ENCODE data around the gene DOCK1.

DNA sequence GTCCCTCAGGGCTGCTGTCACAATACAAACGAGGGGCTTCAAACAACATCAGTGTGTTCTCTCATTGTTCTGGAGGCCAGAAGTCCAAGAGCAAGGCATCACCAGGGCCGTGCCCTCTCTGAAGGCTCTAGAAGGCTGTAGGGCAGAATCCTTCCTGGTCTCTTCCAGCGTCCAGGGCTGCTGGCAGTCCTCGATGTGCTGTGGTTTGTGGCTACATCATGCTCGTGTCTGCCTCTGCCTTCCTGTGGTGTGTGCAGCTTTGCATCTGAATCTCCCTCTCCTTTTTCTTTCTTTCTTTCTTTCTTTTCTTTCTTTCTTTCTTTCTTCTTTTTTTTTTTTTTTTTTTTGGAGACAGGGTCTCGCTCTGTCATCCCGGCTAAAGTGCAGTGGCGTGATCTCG lies 187.7 kb downstream of the DOCK1 start:
- TF ChIP-seq CTCF (conservative IDR thresholded peaks at IDR 0.05; ENCODE audit: low read length) (no peak), EZH2phosphoT487 (IDR thresholded peaks at IDR 0.05; ENCODE audit: borderline replicate concordance) (no peak)
